ENCODE data around the gene KATNAL1.

Gene KATNAL1

GRCh38 chr13:30172593-30173302 lies 134.6 kb downstream of the KATNAL1 start:
- H3K27ac ChIP-seq (ENCODE audit: insufficient read depth, low read depth, low read length, poor library complexity, severe bottlenecking), result no peak overlapping the region
- H3K9me3 ChIP-seq (ENCODE audit: control insufficient read depth, low read length), result no peaks in the 10 kb centered on the region
- no peaks in the 10 kb centered on the region for H3K4me1 ChIP-seq (ENCODE audit: control insufficient read depth, insufficient read depth, low read length)
- no peak overlapping the region for H3K4me3 ChIP-seq (ENCODE audit: insufficient read depth, low read depth, low read length)
- H3K36me3 ChIP-seq (ENCODE audit: control insufficient read depth, insufficient read depth, low read length), result no peaks in the 10 kb centered on the region
- H3K27me3 ChIP-seq (ENCODE audit: control insufficient read depth, insufficient read depth, low read length, poor library complexity, severe bottlenecking), result no peaks in the 10 kb centered on the region
- WGBS, 2 experiments, result 92 to 94% methylated on average over 14 to 15 of the region's 15 CpGs

DNA sequence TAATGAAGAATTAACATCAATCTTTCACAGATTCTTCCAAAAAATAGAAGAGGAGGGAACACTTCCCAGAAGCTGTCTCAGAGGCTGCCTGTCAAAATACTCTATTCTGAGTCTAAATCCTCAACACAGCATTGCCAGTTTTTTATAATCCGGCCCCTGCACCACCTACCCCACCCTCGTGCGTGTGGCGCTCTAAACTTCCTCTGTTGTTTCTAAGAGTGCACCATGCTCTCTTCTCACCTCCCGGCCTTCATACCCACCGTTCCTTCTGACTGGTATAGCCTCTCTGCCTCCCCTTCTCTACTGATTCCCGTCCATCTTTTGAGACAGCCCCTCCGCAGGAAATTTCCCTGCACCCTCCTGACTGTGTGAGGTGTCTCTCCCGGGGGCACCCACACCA lies 136.8 kb downstream of the KATNAL1 start:
- Histone ChIP-seq H3K4me3 (ENCODE audit: insufficient read depth, low read depth, low read length) (no peak overlapping the region), H3K27me3 (ENCODE audit: control insufficient read depth, insufficient read depth, low read length, poor library complexity, severe bottlenecking) (no peaks in the 10 kb centered on the region), H3K4me1 (ENCODE audit: control insufficient read depth, insufficient read depth, low read length) (peaks cover 1% of the 10 kb centered on the region), H3K9me3 (ENCODE audit: control insufficient read depth, low read length) (no peaks in the 10 kb centered on the region), H3K36me3 (ENCODE audit: control insufficient read depth, insufficient read depth, low read length) (no peaks in the 10 kb centered on the region), H3K27ac (ENCODE audit: insufficient read depth, low read depth, low read length, poor library complexity, severe bottlenecking) (no peak overlapping the region)
- 83% methylated on average over 9 of the region's 9 CpGs for WGBS, 2 experiments

DNA sequence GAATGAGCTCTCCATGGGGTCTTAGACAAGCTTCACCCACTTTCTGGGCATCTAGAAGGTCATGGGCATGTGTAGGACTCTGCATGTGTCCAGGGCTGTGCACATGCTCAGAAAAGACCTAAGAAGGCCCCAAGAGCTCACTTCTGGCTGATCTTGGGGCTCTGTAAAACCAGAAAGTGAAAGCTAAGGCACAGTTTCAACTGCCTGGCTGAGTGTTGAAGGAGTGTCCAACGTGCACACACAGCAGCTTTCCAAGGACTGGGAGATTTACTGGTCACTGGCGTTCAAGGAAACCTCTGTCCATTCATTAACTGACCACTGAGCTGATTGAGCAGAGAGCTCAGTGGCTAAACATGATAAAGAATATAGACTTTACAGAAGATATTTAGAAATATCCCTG lies 137.9 kb downstream of the KATNAL1 start:
- Histone ChIP-seq H3K9me3 (ENCODE audit: control insufficient read depth, low read length) (no peaks in the 10 kb centered on the region), H3K4me1 (ENCODE audit: control insufficient read depth, insufficient read depth, low read length) (peaks cover 8% of the 10 kb centered on the region), H3K4me3 (ENCODE audit: insufficient read depth, low read depth, low read length) (no peak overlapping the region), H3K27ac (ENCODE audit: insufficient read depth, low read depth, low read length, poor library complexity, severe bottlenecking) (no peak overlapping the region), H3K36me3 (ENCODE audit: control insufficient read depth, insufficient read depth, low read length) (no peaks in the 10 kb centered on the region), H3K27me3 (ENCODE audit: control insufficient read depth, insufficient read depth, low read length, poor library complexity, severe bottlenecking) (no peaks in the 10 kb centered on the region)
- WGBS, 2 experiments, result 83 to 87% methylated on average over 2 of the region's 2 CpGs

DNA sequence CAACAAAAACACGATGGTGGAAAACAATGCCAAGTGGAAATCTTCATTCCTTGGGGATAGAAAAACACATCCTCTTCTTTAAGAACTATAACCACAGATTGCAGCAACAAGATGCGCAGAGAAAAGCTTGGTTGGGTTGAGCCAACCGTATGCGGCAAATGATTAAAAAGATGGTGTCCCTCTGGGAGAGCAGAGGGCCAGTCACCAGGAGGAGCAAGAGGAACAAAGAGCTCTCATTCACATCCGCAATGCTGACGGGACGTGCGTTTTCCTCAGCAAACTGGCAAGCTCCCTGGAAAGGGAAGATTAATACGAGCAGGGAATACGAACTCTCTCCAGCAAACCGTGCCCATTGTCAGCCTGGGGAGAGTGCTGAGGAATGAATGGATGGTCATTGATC lies 141.6 kb downstream of the KATNAL1 start:
- Histone ChIP-seq H3K9me3 (ENCODE audit: control insufficient read depth, low read length) (no peaks in the 10 kb centered on the region), H3K36me3 (ENCODE audit: control insufficient read depth, insufficient read depth, low read length) (no peaks in the 10 kb centered on the region), H3K27ac (ENCODE audit: insufficient read depth, low read depth, low read length, poor library complexity, severe bottlenecking) (no peak overlapping the region), H3K4me1 (ENCODE audit: control insufficient read depth, insufficient read depth, low read length) (peaks cover 8% of the 10 kb centered on the region), H3K27me3 (ENCODE audit: control insufficient read depth, insufficient read depth, low read length, poor library complexity, severe bottlenecking) (no peaks in the 10 kb centered on the region), H3K4me3 (ENCODE audit: insufficient read depth, low read depth, low read length) (no peak overlapping the region)
- WGBS, 2 experiments, result 53 to 65% methylated on average over 11 of the region's 11 CpGs

GRCh38 chr13:30165071-30165470 lies 142.3 kb downstream of the KATNAL1 start:
- Histone ChIP-seq H3K9me3 (ENCODE audit: control insufficient read depth, low read length) (no peaks in the 10 kb centered on the region), H3K27ac (ENCODE audit: insufficient read depth, low read depth, low read length, poor library complexity, severe bottlenecking) (no peak overlapping the region), H3K4me1 (ENCODE audit: control insufficient read depth, insufficient read depth, low read length) (peaks cover 8% of the 10 kb centered on the region), H3K36me3 (ENCODE audit: control insufficient read depth, insufficient read depth, low read length) (no peaks in the 10 kb centered on the region), H3K27me3 (ENCODE audit: control insufficient read depth, insufficient read depth, low read length, poor library complexity, severe bottlenecking) (no peaks in the 10 kb centered on the region), H3K4me3 (ENCODE audit: insufficient read depth, low read depth, low read length) (no peak overlapping the region)
- 80 to 90% methylated on average over 2 of the region's 2 CpGs for WGBS, 2 experiments

DNA sequence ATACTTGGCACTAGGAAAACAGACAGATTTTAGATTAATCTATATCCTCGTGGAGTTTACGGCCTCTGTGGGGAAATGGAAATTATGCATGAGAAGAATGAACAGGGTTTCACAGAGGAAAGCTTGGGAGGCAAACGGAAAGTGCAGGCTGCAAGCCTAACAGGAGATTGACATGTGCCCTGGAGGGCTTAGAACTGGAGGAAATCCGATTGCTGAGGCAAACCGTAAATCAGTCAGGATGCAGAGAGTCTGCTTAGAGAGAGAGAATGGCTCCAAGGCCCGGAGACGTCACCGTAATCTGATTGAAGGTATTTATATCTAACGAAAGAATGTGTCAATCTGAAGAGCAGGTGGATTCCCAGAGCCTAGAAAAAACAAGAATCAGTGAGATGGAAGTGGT lies 143.2 kb downstream of the KATNAL1 start:
- no peak overlapping the region for H3K27ac ChIP-seq (ENCODE audit: insufficient read depth, low read depth, low read length, poor library complexity, severe bottlenecking)
- 82 to 84% methylated on average over 9 of the region's 9 CpGs for WGBS, 2 experiments
- H3K27me3 ChIP-seq (ENCODE audit: control insufficient read depth, insufficient read depth, low read length, poor library complexity, severe bottlenecking), result no peaks in the 10 kb centered on the region
- H3K4me3 ChIP-seq (ENCODE audit: insufficient read depth, low read depth, low read length), result no peak overlapping the region
- H3K9me3 ChIP-seq (ENCODE audit: control insufficient read depth, low read length), result no peaks in the 10 kb centered on the region
- H3K4me1 ChIP-seq (ENCODE audit: control insufficient read depth, insufficient read depth, low read length), result peaks cover 8% of the 10 kb centered on the region
- no peaks in the 10 kb centered on the region for H3K36me3 ChIP-seq (ENCODE audit: control insufficient read depth, insufficient read depth, low read length)

- 88 to 89% methylated on average over 2 of the region's 2 CpGs for WGBS, 2 experiments
- Histone ChIP-seq H3K27me3 (ENCODE audit: control insufficient read depth, insufficient read depth, low read length, poor library complexity, severe bottlenecking) (no peaks in the 10 kb centered on the region), H3K27ac (ENCODE audit: insufficient read depth, low read depth, low read length, poor library complexity, severe bottlenecking) (no peak overlapping the region), H3K4me3 (ENCODE audit: insufficient read depth, low read depth, low read length) (no peak overlapping the region), H3K36me3 (ENCODE audit: control insufficient read depth, insufficient read depth, low read length) (no peaks in the 10 kb centered on the region), H3K4me1 (ENCODE audit: control insufficient read depth, insufficient read depth, low read length) (peaks cover 8% of the 10 kb centered on the region), H3K9me3 (ENCODE audit: control insufficient read depth, low read length) (no peaks in the 10 kb centered on the region)
These were observed 143.9 kb downstream of the KATNAL1 start for GRCh38 chr13:30163441-30163840.

DNA sequence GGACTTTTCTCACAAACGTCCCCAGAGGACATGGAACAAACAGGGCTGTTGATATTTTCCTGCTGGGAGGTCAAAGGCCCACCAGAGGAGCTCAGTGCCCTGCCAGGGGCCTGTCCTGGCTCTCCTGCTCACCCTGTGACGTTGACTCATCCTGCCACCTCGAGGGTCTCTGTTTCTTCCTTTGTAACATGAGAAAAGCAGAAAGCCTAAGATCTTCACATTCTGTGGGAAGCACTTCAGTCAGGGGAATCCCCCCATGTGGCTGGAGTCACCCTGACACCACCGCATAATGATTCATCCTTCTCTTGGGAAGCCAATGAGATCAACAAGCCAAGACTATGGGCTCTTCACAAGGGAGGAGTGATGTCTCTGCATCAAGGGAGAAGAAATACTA lies 147.9 kb downstream of the KATNAL1 start:
- no peaks in the 10 kb centered on the region for H3K9me3 ChIP-seq (ENCODE audit: control insufficient read depth, low read length)
- H3K36me3 ChIP-seq (ENCODE audit: control insufficient read depth, insufficient read depth, low read length), result no peaks in the 10 kb centered on the region
- H3K4me1 ChIP-seq (ENCODE audit: control insufficient read depth, insufficient read depth, low read length), result peaks cover 8% of the 10 kb centered on the region
- no peaks in the 10 kb centered on the region for H3K27me3 ChIP-seq (ENCODE audit: control insufficient read depth, insufficient read depth, low read length, poor library complexity, severe bottlenecking)
- no peak overlapping the region for H3K27ac ChIP-seq (ENCODE audit: insufficient read depth, low read depth, low read length, poor library complexity, severe bottlenecking)
- 37 to 44% methylated on average over 4 of the region's 4 CpGs for WGBS, 2 experiments
- no peak overlapping the region for H3K4me3 ChIP-seq (ENCODE audit: insufficient read depth, low read depth, low read length)

- 85% methylated on average over 8 of the region's 8 CpGs for WGBS, 2 experiments
- Histone ChIP-seq H3K36me3 (ENCODE audit: control insufficient read depth, insufficient read depth, low read length) (no peaks in the 10 kb centered on the region), H3K4me1 (ENCODE audit: control insufficient read depth, insufficient read depth, low read length) (peaks cover 10% of the 10 kb centered on the region), H3K27ac (ENCODE audit: insufficient read depth, low read depth, low read length, poor library complexity, severe bottlenecking) (no peak overlapping the region), H3K9me3 (ENCODE audit: control insufficient read depth, low read length) (no peaks in the 10 kb centered on the region), H3K27me3 (ENCODE audit: control insufficient read depth, insufficient read depth, low read length, poor library complexity, severe bottlenecking) (no peaks in the 10 kb centered on the region), H3K4me3 (ENCODE audit: insufficient read depth, low read depth, low read length) (no peak overlapping the region)
These were observed 148.4 kb downstream of the KATNAL1 start for GRCh38 chr13:30158774-30159445.

DNA sequence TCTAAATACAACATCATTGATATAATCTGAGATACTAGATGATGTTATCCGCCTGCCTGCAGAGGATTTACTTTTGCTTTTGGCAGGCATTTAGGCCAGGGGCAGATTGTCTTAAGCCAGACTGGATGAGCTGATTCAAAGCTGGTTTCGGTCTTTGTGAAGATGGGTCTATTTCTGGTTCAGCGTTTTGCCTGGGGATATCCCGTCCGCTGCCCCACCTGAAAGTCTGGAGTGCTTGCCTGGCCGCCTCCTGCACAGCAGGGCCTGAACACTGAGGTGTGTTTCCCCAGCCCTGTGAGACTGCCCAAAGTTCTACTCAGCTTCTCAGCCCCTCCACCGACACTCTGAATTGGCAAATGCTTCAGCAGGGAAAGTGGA lies 149.7 kb downstream of the KATNAL1 start:
- peaks cover 17% of the 10 kb centered on the region for H3K4me1 ChIP-seq (ENCODE audit: control insufficient read depth, insufficient read depth, low read length)
- no peaks in the 10 kb centered on the region for H3K9me3 ChIP-seq (ENCODE audit: control insufficient read depth, low read length)
- no peaks in the 10 kb centered on the region for H3K27me3 ChIP-seq (ENCODE audit: control insufficient read depth, insufficient read depth, low read length, poor library complexity, severe bottlenecking)
- 93 to 96% methylated on average over 7 of the region's 7 CpGs for WGBS, 2 experiments
- no peak overlapping the region for H3K27ac ChIP-seq (ENCODE audit: insufficient read depth, low read depth, low read length, poor library complexity, severe bottlenecking)
- no peaks in the 10 kb centered on the region for H3K36me3 ChIP-seq (ENCODE audit: control insufficient read depth, insufficient read depth, low read length)
- no peak overlapping the region for H3K4me3 ChIP-seq (ENCODE audit: insufficient read depth, low read depth, low read length)
